Mesodermal cell (in vitro differentiated cells): ENCODE data around the gene FAN1.

Experiments
- H3K27ac ChIP-seq: 2 replicates; pipeline ENCODE4 v1.7.0; 2013; ENCODE audit warnings: mild to moderate bottlenecking, low read depth, low read length, moderate library complexity; ENCODE audit not compliant: severe bottlenecking
- H3K36me3 ChIP-seq: 2 replicates; pipeline ENCODE4 v1.7.1; 2013; ENCODE audit warnings: mild to moderate bottlenecking, low read length, moderate library complexity; ENCODE audit not compliant: control insufficient read depth, insufficient read depth
- H3K4me1 ChIP-seq: one replicate; pipeline ENCODE4 v1.7.1; 2013; ENCODE audit warnings: mild to moderate bottlenecking, low read length; ENCODE audit not compliant: insufficient read depth, control insufficient read depth, poor library complexity, severe bottlenecking
- H3K4me3 ChIP-seq: 2 replicates; pipeline ENCODE4 v1.7.0; 2013; ENCODE audit warnings: low read length, control low read depth, mild to moderate bottlenecking; ENCODE audit not compliant: insufficient read depth, poor library complexity, severe bottlenecking; ENCODE audit errors: extremely low read depth
- H3K9me3 ChIP-seq: 2 replicates; pipeline ENCODE4 v1.7.1; 2013; ENCODE audit warnings: mild to moderate bottlenecking, low read length, moderate library complexity; ENCODE audit not compliant: control insufficient read depth
- WGBS, 2 experiments: methylation state at CpG; one replicate each; pipeline ENCODE4 v1.1.5; 2013; ENCODE audit warnings: missing lambda C conversion rate in 2 of 2; ENCODE audit not compliant: insufficient coverage in 2 of 2; 5-methylcytosine and 5-hydroxymethylcytosine counted together

The FAN1 gene

DNA sequence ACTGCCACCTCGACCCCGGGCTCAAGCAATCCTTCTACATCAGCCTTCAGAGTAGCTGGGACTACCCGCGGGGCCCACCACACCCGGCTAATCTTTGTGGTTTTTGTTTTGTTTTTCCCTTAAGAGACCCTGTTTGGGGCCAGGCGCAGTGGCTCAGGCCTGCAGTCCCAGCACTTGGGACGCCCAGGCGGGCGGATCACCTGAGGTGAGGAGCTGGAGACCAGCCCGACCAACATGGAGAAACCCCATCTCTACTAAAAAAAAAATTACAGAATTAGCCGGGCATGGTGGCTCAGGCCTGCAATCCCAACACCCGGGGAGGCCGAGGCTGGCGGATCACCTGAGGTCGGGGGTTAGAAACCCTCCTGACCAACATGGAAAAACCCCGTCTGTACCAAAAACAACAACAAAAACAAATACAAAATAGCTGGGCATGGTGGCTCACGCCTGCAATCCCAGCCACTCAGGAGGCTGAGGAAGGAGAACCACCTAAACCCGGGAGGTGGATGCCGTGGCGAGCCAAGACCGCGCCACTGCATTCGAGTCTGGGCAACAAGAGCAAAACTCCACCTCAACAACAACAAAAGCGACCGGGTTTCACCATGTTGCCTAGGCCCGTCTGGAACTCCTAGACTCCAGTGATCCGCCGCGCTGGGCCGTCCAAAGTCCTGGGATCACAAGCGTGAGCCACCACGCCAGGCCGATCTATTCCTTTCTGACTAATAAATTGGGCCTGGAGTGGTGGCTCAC lies 8.1 kb upstream of the FAN1 start:
- 86 to 91% methylated on average over 22 to 33 of the region's 33 CpGs for WGBS, 2 experiments

GRCh38 chr15:30896211-30896606 lies 7.5 kb upstream of the FAN1 start:
- H3K9me3 ChIP-seq: no peaks in the 10 kb centered on the region
- 95 to 97% methylated on average over 8 of the region's 12 CpGs for WGBS, 2 experiments
- no peak overlapping the region for H3K4me3 ChIP-seq
- no peaks in the 10 kb centered on the region for H3K4me1 ChIP-seq
- no peaks in the 10 kb centered on the region for H3K36me3 ChIP-seq
- H3K27ac ChIP-seq: no peak overlapping the region

More for the DNA sequence above, 8.1 kb upstream of the FAN1 start:
- Histone ChIP-seq H3K27ac (no peak overlapping the region), H3K9me3 (no peaks in the 10 kb centered on the region), H3K4me3 (no peak overlapping the region), H3K4me1 (no peaks in the 10 kb centered on the region), H3K36me3 (no peaks in the 10 kb centered on the region)

DNA sequence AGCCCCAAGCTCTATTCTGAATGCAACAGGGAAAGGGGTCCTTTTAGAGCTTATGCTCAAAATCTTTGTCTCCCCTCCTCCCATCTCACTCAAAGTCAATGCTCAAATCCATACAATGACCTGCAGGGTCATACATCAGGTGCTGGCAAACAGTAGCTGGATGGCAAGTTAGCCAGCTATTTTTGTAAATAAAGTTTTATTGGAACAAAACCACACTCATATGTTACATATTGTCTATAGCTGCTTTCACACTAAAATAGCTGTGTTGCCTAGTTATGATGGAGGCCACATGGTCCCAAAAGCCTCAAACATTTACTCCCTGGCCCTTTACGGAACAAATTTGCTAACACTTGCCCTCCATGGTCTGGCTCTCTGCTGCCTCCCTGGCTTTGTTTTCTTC lies 1.8 kb upstream of the FAN1 start:
- H3K4me3 ChIP-seq: no peak overlapping the region
- WGBS, 2 experiments: 100% methylated on average over 1 of the region's 1 CpG
- H3K9me3 ChIP-seq: no peaks in the 10 kb centered on the region
- H3K36me3 ChIP-seq: no peaks in the 10 kb centered on the region
- no peaks in the 10 kb centered on the region for H3K4me1 ChIP-seq
- H3K27ac ChIP-seq: no peak overlapping the region

DNA sequence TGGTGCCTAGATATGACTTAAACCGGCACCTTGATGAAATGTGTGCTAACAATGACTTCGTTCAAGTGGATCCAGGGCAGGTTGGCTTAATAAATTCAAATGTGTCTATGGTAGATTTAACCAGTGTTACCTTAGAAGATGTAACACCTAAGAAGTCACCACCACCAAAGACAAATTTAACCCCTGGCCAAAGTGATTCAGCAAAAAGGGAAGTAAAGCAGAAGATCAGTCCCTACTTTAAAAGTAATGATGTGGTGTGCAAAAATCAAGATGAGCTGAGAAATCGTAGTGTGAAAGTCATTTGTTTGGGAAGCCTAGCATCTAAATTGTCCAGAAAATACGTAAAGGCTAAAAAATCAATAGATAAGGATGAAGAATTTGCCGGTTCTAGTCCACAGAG lies 1.1 kb downstream of the FAN1 start:
- Histone ChIP-seq H3K36me3 (peaks cover 10% of the 10 kb centered on the region), H3K4me1 (no peaks in the 10 kb centered on the region), H3K4me3 (peak overlapping the region; percentile 62), H3K9me3 (no peaks in the 10 kb centered on the region), H3K27ac (no peak overlapping the region)
- 90 to 92% methylated on average over 4 to 5 of the region's 5 CpGs for WGBS, 2 experiments

DNA sequence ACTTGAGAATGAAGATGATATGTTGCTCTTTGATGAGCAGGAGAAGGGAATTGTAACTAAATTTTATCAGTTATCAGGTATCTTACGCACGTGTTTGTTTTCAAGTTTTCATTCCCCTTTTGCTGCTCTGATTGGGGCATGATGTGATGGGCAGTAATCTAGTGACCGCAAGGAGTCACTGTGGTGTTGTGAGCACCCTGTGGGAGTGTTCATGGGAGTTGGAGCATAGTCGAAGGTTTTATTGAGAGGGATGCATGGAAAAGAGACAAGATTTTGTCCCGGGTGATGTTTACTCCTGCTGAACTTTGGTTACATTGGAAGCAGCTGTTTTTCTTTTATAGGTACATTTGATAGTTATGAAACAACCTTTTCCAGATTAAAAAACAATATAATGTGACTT lies 2.1 kb downstream of the FAN1 start:
- H3K9me3 ChIP-seq: no peaks in the 10 kb centered on the region
- peaks cover 19% of the 10 kb centered on the region for H3K36me3 ChIP-seq
- no peaks in the 10 kb centered on the region for H3K4me1 ChIP-seq
- no peak overlapping the region for H3K27ac ChIP-seq
- WGBS, 2 experiments: 91 to 94% methylated on average over 2 to 4 of the region's 5 CpGs
- no peak overlapping the region for H3K4me3 ChIP-seq

DNA sequence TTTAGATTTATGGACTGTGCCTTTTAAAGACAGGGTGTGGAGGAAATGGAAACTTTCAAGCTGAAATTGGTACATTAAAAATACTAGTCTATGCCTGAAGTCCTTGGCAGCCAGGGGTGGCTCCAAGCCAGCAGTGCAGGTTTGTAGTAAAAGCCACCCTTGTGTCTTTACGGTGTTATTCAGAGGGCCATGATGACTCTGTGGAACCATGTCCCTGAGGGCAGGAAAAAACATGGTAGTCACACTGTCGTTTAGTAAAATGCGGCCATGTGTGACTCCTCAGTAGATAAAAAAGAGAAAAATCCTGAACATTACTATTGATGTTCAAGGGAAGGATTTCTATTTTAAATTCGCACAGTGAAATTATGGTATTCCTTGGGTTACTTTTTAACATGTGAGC lies 2.7 kb downstream of the FAN1 start:
- H3K9me3 ChIP-seq: no peaks in the 10 kb centered on the region
- peaks cover 20% of the 10 kb centered on the region for H3K36me3 ChIP-seq
- no peaks in the 10 kb centered on the region for H3K4me1 ChIP-seq
- no peak overlapping the region for H3K27ac ChIP-seq
- WGBS, 2 experiments: 94 to 97% methylated on average over 3 to 4 of the region's 4 CpGs
- no peak overlapping the region for H3K4me3 ChIP-seq

DNA sequence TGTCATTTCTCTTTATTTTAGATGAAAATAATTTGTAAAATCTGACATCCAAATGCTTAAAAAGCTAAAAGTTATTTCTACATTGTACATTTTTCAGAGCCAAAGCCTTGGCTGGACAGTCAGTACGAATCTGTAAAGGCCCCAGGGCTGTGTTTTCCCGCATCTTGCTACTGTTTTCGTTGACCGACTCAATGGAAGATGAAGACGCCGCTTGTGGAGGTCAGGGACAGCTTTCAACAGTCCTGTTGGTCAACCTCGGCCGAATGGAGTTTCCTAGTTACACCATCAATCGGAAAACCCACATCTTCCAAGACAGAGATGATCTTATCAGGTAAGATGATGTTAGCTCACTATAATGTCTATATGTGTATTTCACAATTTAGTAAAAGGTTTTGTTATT lies 10.0 kb downstream of the FAN1 start:
- H3K36me3 ChIP-seq: peaks cover 61% of the 10 kb centered on the region
- no peaks in the 10 kb centered on the region for H3K4me1 ChIP-seq
- no peaks in the 10 kb centered on the region for H3K9me3 ChIP-seq
- H3K4me3 ChIP-seq: no peak overlapping the region
- WGBS, 2 experiments: 90 to 94% methylated on average over 6 to 8 of the region's 9 CpGs
- H3K27ac ChIP-seq: no peak overlapping the region

GRCh38 chr15:30917013-30917412 lies 13.3 kb downstream of the FAN1 start:
- WGBS, 2 experiments: 86 to 92% methylated on average over 5 to 6 of the region's 6 CpGs
- H3K4me3 ChIP-seq: no peak overlapping the region
- H3K4me1 ChIP-seq: peaks cover 8% of the 10 kb centered on the region
- H3K36me3 ChIP-seq: peaks cover 58% of the 10 kb centered on the region
- H3K27ac ChIP-seq: no peak overlapping the region
- no peaks in the 10 kb centered on the region for H3K9me3 ChIP-seq

- no CpG with 5 or more reads among the region's 1 CpG for WGBS, 2 experiments
- Histone ChIP-seq H3K9me3 (no peaks in the 10 kb centered on the region), H3K36me3 (peaks cover 51% of the 10 kb centered on the region), H3K27ac (no peak overlapping the region), H3K4me1 (peaks cover 15% of the 10 kb centered on the region), H3K4me3 (no peak overlapping the region)
Observed at GRCh38 chr15:30917675-30918074, 14.0 kb downstream of the FAN1 start.

DNA sequence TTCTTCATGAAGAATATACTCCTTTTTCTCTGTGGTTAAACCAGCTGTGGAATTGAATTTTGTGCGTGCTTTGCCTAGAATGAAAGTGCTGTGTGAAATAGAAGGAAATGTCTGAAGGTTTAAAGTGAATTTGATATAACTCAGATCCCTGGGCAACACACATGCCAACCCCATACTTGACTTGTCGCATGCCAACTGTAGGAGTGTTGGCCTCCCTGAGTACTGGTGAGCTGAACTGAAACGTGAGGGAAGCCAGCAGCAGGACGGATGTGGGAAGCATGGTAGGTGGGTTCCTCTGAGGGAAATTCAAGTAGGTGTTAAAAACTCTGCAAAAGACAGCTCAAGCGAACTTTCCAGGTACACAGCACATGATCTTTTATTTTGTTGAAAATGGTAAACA lies 14.7 kb downstream of the FAN1 start:
- 79 to 96% methylated on average over 3 of the region's 5 CpGs for WGBS, 2 experiments
- Histone ChIP-seq H3K36me3 (peaks cover 44% of the 10 kb centered on the region), H3K4me1 (peaks cover 21% of the 10 kb centered on the region), H3K9me3 (no peaks in the 10 kb centered on the region), H3K27ac (no peak overlapping the region), H3K4me3 (no peak overlapping the region)

GRCh38 chr15:30919877-30920550 lies 16.3 kb downstream of the FAN1 start:
- Histone ChIP-seq H3K4me1 (peaks cover 38% of the 10 kb centered on the region), H3K9me3 (no peaks in the 10 kb centered on the region), H3K4me3 (no peak overlapping the region), H3K36me3 (peaks cover 39% of the 10 kb centered on the region), H3K27ac (no peak overlapping the region)
- 86 to 92% methylated on average over 1 to 2 of the region's 5 CpGs for WGBS, 2 experiments
